PFSK-1 (cell line): ENCODE results near the gene ARCN1.
A peak's percentile ranks its signal among the peaks of the same experiment; 100 is the strongest.

Experiments
- FOXP2 ChIP-seq: optimal IDR thresholded peaks from 2 replicates; pipeline ENCODE3; 2011; ENCODE audit warnings: borderline replicate concordance, control low read depth, inconsistent platforms; ENCODE audit not compliant: insufficient read depth; ENCODE audit errors: extremely low read length, extremely low read depth
- POLR2AphosphoS5 ChIP-seq: IDR thresholded peaks from 2 replicates; pipeline ENCODE4 v1.6.1; 2012; ENCODE audit warnings: low read depth, mild to moderate bottlenecking, control low read depth, low read length, moderate library complexity
- SIN3A ChIP-seq: IDR thresholded peaks from 2 replicates; pipeline ENCODE4 v1.6.1; 2012; ENCODE audit warnings: mild to moderate bottlenecking, low read length, moderate library complexity, borderline replicate concordance; ENCODE audit not compliant: insufficient read depth
- TAF1 ChIP-seq: IDR thresholded peaks from 2 replicates; pipeline ENCODE4 v1.6.1; 2012; ENCODE audit warnings: low read length, control low read depth, borderline replicate concordance; ENCODE audit not compliant: insufficient read depth
- TF ChIP-seq, protein P1 (sequence below), 2 experiments: IDR thresholded peaks; 2 replicates each; pipeline versions ENCODE4 v1.6.1 to v1.8.0; 2011 to 2012; ENCODE audit warnings: low read depth in 2 of 2, low read length in 2 of 2, control low read depth in 1 of 2, inconsistent platforms in 1 of 2, mild to moderate bottlenecking in 1 of 2, moderate library complexity in 1 of 2; ENCODE audit not compliant: insufficient read depth in 1 of 2

Gene ARCN1

DNA sequence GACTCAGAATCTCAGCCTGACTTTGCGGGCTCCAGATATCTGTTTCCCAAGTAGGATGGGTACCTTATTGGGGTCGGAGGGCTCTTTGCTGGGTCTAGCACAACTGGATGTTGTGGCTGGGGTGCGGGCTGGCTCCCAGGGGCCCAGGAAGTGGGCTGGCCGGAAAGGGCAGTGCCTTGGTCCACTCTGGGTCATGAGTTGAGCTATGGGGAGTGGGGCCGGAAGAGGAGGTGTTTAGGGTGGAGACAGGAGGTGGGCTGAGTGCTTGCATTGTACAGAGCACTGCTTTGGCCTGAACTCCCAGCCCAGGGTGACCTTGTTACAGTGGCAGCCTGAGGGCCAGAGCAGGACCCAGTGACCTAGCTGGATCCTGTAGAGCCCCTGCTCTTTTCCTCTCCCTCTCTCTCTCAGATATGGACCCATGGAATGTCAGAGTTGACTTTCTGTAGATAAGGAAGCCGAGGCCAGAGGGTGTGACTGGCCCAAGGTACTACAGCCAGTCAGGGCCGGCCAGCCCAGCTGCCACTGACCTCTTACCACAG, 48.4 kb downstream of the ARCN1 start:
- no peak for TF ChIP-seq FOXP2
- TF ChIP-seq SIN3A = peak; percentile 8; the same call in 1 of the 2 replicates
- TF ChIP-seq, protein P1, sequence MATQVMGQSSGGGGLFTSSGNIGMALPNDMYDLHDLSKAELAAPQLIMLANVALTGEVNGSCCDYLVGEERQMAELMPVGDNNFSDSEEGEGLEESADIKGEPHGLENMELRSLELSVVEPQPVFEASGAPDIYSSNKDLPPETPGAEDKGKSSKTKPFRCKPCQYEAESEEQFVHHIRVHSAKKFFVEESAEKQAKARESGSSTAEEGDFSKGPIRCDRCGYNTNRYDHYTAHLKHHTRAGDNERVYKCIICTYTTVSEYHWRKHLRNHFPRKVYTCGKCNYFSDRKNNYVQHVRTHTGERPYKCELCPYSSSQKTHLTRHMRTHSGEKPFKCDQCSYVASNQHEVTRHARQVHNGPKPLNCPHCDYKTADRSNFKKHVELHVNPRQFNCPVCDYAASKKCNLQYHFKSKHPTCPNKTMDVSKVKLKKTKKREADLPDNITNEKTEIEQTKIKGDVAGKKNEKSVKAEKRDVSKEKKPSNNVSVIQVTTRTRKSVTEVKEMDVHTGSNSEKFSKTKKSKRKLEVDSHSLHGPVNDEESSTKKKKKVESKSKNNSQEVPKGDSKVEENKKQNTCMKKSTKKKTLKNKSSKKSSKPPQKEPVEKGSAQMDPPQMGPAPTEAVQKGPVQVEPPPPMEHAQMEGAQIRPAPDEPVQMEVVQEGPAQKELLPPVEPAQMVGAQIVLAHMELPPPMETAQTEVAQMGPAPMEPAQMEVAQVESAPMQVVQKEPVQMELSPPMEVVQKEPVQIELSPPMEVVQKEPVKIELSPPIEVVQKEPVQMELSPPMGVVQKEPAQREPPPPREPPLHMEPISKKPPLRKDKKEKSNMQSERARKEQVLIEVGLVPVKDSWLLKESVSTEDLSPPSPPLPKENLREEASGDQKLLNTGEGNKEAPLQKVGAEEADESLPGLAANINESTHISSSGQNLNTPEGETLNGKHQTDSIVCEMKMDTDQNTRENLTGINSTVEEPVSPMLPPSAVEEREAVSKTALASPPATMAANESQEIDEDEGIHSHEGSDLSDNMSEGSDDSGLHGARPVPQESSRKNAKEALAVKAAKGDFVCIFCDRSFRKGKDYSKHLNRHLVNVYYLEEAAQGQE (IDR thresholded peaks at IDR 0.05; ENCODE audit: insufficient read depth in 1 of 2, low read depth in 2 of 2, low read length in 2 of 2) = no peak
- peak; percentile 70; the same call in 1 of the 2 replicates for TF ChIP-seq TAF1
- peak; percentile 69 for TF ChIP-seq POLR2AphosphoS5

DNA sequence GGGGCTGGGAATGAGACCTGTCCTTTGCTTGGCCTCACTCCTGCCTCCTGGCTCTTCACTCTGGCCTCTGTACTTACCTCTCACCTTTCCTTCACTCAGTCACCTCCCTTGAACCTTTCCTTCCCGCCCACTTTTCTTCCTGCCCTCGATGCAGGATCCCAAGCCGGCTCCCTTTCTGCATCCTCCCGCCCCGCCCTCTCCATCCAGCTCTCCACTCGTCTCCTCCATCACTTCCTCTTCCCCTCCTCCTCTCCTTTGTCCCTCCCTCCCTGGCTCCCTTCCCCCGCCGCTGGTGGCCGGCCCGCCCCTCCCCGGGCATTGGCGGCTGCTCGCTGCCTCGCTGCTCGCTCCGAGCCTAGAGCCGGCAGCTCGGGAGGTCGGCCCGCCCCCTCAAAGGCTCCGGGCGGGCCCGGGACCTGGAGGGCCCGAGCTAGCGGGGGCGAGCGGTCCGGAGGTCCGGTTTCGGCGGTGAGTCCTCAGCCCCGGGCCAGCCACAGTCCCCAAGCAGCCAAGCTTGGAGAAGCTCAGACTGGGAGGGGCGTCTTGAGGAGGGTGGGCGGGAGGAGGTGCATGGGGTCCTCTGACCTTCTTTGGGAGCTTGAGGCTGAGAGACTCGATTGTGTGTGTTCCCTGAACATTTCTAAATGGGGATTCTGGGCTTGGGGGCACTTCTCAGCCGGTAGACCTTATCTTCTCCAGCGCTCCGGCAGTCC, 49.0 kb downstream of the ARCN1 start:
- TF ChIP-seq SIN3A = no peak
- TF ChIP-seq TAF1 = no peak
- TF ChIP-seq FOXP2 = peak; percentile 57
- TF ChIP-seq POLR2AphosphoS5 = peak; percentile 78
- TF ChIP-seq, protein P1 (IDR thresholded peaks at IDR 0.05; ENCODE audit: insufficient read depth in 1 of 2, low read depth in 2 of 2, low read length in 2 of 2) = no peak

DNA sequence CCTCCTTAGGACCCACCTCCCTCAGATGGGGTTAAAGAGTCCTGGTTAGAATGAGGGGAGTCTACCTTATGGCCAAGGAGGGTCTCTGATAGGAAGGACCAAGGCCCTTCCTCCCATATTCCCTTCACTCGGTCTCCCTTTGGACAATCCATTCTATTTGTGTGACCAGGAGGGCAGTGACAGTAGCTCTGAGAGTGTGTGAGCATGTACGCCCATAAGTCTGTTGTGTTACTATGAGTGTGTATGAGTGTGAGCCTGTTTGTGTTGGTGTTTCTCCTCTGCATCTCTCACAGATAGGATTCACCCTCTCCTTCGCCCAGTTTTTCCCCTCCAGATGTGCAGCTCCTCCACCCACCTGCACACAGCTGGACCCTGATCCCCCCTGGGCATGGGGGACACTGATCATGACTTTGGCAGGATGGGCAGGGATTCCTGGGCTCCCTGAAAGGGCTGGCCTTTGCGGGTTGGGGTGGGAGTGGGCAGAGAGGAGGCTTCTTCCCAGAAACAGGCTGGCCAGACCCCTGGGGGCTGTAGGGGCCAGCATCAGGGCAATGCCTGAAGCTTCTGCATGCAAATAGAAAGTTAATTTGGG, 49.7 kb downstream of the ARCN1 start:
- no peak for TF ChIP-seq SIN3A
- TF ChIP-seq POLR2AphosphoS5 = no peak
- TF ChIP-seq, protein P1 (IDR thresholded peaks at IDR 0.05; ENCODE audit: insufficient read depth in 1 of 2, low read depth in 2 of 2, low read length in 2 of 2) = no peak
- TF ChIP-seq FOXP2 = no peak
- no peak for TF ChIP-seq TAF1

DNA sequence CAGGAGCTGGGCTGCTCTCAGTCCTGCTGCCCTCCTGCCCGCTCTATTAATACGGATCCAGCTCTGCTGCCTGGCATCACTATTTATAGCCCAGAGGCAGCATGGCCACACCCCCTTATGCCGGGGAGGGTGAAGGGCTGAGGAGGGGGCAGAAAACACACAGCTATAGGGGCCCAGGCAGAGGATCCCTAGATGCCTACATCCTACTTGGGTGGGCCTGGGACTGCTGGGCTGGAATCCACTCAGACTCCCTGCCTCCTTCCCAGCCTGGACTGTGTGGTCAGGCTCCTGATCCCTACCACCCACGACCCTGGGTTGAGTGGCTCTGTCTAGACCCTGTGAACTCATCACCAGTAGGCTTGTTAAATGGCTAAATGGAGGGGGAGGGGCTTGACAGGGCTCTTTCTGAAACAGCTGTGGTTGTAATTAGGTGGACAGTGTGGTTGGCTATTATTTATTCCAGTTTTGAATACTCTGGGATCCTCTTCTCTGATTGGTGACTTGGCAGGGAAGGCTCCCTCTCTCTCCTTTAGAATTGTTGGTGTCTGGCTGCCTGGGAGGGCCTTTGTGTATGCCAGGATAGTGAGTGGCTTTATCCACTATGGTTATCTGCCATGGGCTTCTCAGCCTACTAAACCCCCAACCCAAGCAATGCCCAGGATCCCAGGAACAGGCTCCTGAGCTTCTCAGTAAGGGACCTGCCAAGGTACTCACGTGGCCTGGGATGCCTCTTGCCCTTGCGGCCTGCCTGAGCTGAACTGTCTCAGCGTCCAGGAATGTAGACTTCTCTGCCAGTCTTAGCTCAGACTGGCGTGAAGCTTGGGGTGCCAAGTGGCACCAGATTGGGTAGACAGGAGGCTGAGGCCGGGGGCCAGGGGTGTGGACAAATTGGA, 50.4 kb downstream of the ARCN1 start:
- no peak for TF ChIP-seq SIN3A
- no peak for TF ChIP-seq FOXP2
- no peak for TF ChIP-seq TAF1
- TF ChIP-seq, protein P1 (IDR thresholded peaks at IDR 0.05; ENCODE audit: insufficient read depth in 1 of 2, low read depth in 2 of 2, low read length in 2 of 2) = no peak
- TF ChIP-seq POLR2AphosphoS5 = no peak
